Fibroblast of skin of right quadriceps (primary cell): ENCODE results near the gene SHBG.
A peak's percentile ranks its signal among the peaks of the same experiment; 100 is the strongest.
"Not testable (repeated sequence)": the region's sequence is repeated elsewhere in the genome, so short reads cannot be mapped to it uniquely, and the experiment has no call there.

Source experiments
- DNase-seq: peaks from one replicate; pipeline ENCODE4 v3.0.0-alpha.2; 2013

Gene SHBG

GRCh38 chr17:7612294-7612640, 17.7 kb upstream of the SHBG start:
- no peak for DNase-seq

- peak; percentile 59 for DNase-seq
These were observed 16.0 kb upstream of the SHBG start for GRCh38 chr17:7613769-7614424.

- DNase-seq = peak; percentile 100
These were observed 15.3 kb upstream of the SHBG start, which contains the start of gene FXR2 for GRCh38 chr17:7614425-7615264. FXR2 (minus strand) TSS chr17:7614897; CDS start chr17:7614532, 365 bp downstream.

- DNase-seq = no peak
These were observed 14.6 kb upstream of the SHBG start for GRCh38 chr17:7615265-7615747.

GRCh38 chr17:7618608-7619007, 11.3 kb upstream of the SHBG start:
- DNase-seq = no peak

GRCh38 chr17:7620835-7621234, 9.1 kb upstream of the SHBG start:
- no peak for DNase-seq

GRCh38 chr17:7623661-7624060, 6.3 kb upstream of the SHBG start:
- DNase-seq = no peak

GRCh38 chr17:7625749-7626148, 4.2 kb upstream of the SHBG start:
- not testable (repeated sequence) for DNase-seq

- no peak for DNase-seq
These were observed 3.6 kb upstream of the SHBG start for GRCh38 chr17:7626307-7626706.

- peak; percentile 13 for DNase-seq
These were observed 3.0 kb upstream of the SHBG start for GRCh38 chr17:7626956-7627249.

- peak; percentile 93 for DNase-seq
These were observed 2.4 kb upstream of the SHBG start, which contains the start of gene SAT2 for GRCh38 chr17:7627250-7628121. SAT2 (minus strand) TSS chr17:7627821; CDS start chr17:7627635, 186 bp downstream.

- no peak for DNase-seq
These were observed 1.8 kb downstream of the SHBG start for GRCh38 chr17:7631398-7632380.

- DNase-seq = peak; percentile 35
These were observed 2.6 kb downstream of the SHBG start for GRCh38 chr17:7632492-7632894.

GRCh38 chr17:7633093-7633492, 3.2 kb downstream of the SHBG start:
- DNase-seq = no peak

GRCh38 chr17:7634384-7634783, 4.4 kb downstream of the SHBG start:
- DNase-seq = peak; percentile 37

- no peak for DNase-seq
These were observed 6.2 kb downstream of the SHBG start for GRCh38 chr17:7636163-7636562.

GRCh38 chr17:7640783-7641182, 10.8 kb downstream of the SHBG start:
- DNase-seq = no peak

GRCh38 chr17:7641635-7642034, 11.7 kb downstream of the SHBG start:
- DNase-seq = not testable (repeated sequence)

- DNase-seq = no peak
These were observed 14.8 kb downstream of the SHBG start for GRCh38 chr17:7644775-7645174.

- no peak for DNase-seq
These were observed 16.5 kb downstream of the SHBG start for GRCh38 chr17:7646457-7646856.

- no peak for DNase-seq
These were observed 17.1 kb downstream of the SHBG start for GRCh38 chr17:7647018-7647417.

GRCh38 chr17:7650509-7651096, 20.7 kb downstream of the SHBG start, which contains the start of gene ATP1B2:
ATP1B2 (plus strand) TSS chr17:7650926; CDS start chr17:7651519, 593 bp downstream.
- DNase-seq = peak; percentile 11
